CD14-positive monocyte (primary cell): Measurements from ENCODE around the gene C1QTNF7. TPM values are rescaled to one million over a fixed set of nuclear protein-coding genes. Genes with fewer than 3 reads are reported as not detected.

Experiments
- DNase-seq, 3 donors: peaks; one replicate each; pipeline ENCODE4 v3.0.0-alpha.2; 2011 to 2022
- H2AFZ ChIP-seq: 2 replicates; pipeline ENCODE4 v1.6.0; 2012; ENCODE audit warnings: mild to moderate bottlenecking, low read depth, low read length, inconsistent platforms; ENCODE audit not compliant: insufficient read depth, poor library complexity, severe bottlenecking
- H3K27ac ChIP-seq, 2 donors: 1 replicate in 1 of 2; 2 replicates in 1 of 2; pipeline ENCODE4 v1.5.1; 2012 to 2013; ENCODE audit warnings: low read length in 2 of 2, control low read depth in 1 of 2, inconsistent platforms in 1 of 2, low read depth in 1 of 2, mild to moderate bottlenecking in 1 of 2
- H3K27me3 ChIP-seq, 2 donors: one replicate each; pipeline versions ENCODE4 v1.6.0 to v1.6.1; 2011 to 2013; ENCODE audit warnings: low read length in 2 of 2; ENCODE audit not compliant: control insufficient read depth in 2 of 2, insufficient read depth in 2 of 2
- H3K36me3 ChIP-seq, 2 donors: replicated peaks in 1 of 2; 1 replicate in 1 of 2; 2 replicates in 1 of 2; pipeline versions ENCODE4 v1.5.1 to v1.6.1; 2012 to 2013; ENCODE audit warnings: low read length in 2 of 2, control low read depth in 1 of 2, inconsistent platforms in 1 of 2, mild to moderate bottlenecking in 1 of 2; ENCODE audit not compliant: insufficient read depth in 2 of 2, control insufficient read depth in 1 of 2
- H3K4me1 ChIP-seq, 2 donors: 1 replicate in 1 of 2; 2 replicates in 1 of 2; pipeline versions ENCODE4 v1.5.1 to v1.6.1; 2012 to 2013; ENCODE audit warnings: low read length in 2 of 2, control low read depth in 1 of 2, inconsistent platforms in 1 of 2, mild to moderate bottlenecking in 1 of 2, moderate library complexity in 1 of 2; ENCODE audit not compliant: insufficient read depth in 2 of 2, control insufficient read depth in 1 of 2
- H3K4me2 ChIP-seq: replicated peaks from 2 replicates; pipeline ENCODE3; 2012; ENCODE audit warnings: low read length, moderate library complexity, mild to moderate bottlenecking; ENCODE audit not compliant: poor library complexity, severe bottlenecking; ENCODE audit errors: extremely low read depth
- H3K4me3 ChIP-seq, 3 experiments: fragments of 200-600 bp in 1 of 3; sonication (generic) in 1 of 3; replicated peaks in 1 of 3; 1 replicate in 2 of 3; 2 replicates in 1 of 3; pipeline ENCODE4 v1.5.1; 2011 to 2013; ENCODE audit warnings: low read length in 3 of 3, mild to moderate bottlenecking in 3 of 3, control low read depth in 2 of 3, low read depth in 2 of 3, inconsistent platforms in 1 of 3, moderate library complexity in 1 of 3
- H3K79me2 ChIP-seq: 2 replicates; pipeline ENCODE4 v1.6.0; 2012; ENCODE audit warnings: mild to moderate bottlenecking, control low read depth, inconsistent platforms, low read length, moderate library complexity; ENCODE audit not compliant: insufficient read depth
- H3K9ac ChIP-seq: 2 replicates; pipeline ENCODE4 v1.6.0; 2017; ENCODE audit warnings: low read length, mild to moderate bottlenecking; ENCODE audit not compliant: insufficient read depth, poor library complexity, severe bottlenecking
- H3K9me3 ChIP-seq, 2 donors: replicated peaks in 1 of 2; 1 replicate in 1 of 2; 2 replicates in 1 of 2; pipeline versions ENCODE4 v1.5.1 to v1.6.1; 2012 to 2013; ENCODE audit warnings: low read length in 2 of 2, control low read depth in 1 of 2; ENCODE audit not compliant: control insufficient read depth in 1 of 2, insufficient read depth in 1 of 2
- H4K20me1 ChIP-seq: 2 replicates; pipeline ENCODE4 v1.6.0; 2012; ENCODE audit warnings: mild to moderate bottlenecking, low read length, control low read depth, moderate library complexity; ENCODE audit not compliant: insufficient read depth
- H3K27ac Mint-ChIP-seq, 7 donors: one replicate each; pipeline ENCODE4 v1.8.0; 2020; ENCODE audit warnings: mild to moderate bottlenecking in 7 of 7, mixed read lengths in 7 of 7, moderate library complexity in 6 of 7, inconsistent platforms in 2 of 7
- H3K27me3 Mint-ChIP-seq, 3 donors: one replicate each; pipeline ENCODE4 v1.8.0; 2021 to 2022; ENCODE audit warnings: low read depth in 3 of 3, mild to moderate bottlenecking in 3 of 3, mixed read lengths in 3 of 3, moderate library complexity in 3 of 3, inconsistent platforms in 1 of 3
- H3K36me3 Mint-ChIP-seq, 2 donors: one replicate each; pipeline ENCODE4 v1.8.0; 2020; ENCODE audit warnings: mixed read lengths in 2 of 2, inconsistent platforms in 1 of 2, mild to moderate bottlenecking in 1 of 2
- H3K4me1 Mint-ChIP-seq: one replicate; pipeline ENCODE4 v1.8.0; 2020; ENCODE audit warnings: mild to moderate bottlenecking, mixed read lengths
- H3K4me3 Mint-ChIP-seq, 2 donors: one replicate each; pipeline ENCODE4 v1.8.0; 2020; ENCODE audit warnings: mild to moderate bottlenecking in 2 of 2, mixed read lengths in 2 of 2, moderate library complexity in 1 of 2
- H3K9me3 Mint-ChIP-seq, 7 donors: one replicate each; pipeline ENCODE4 v1.8.0; 2020 to 2022; ENCODE audit warnings: mixed read lengths in 7 of 7, mild to moderate bottlenecking in 6 of 7, moderate library complexity in 6 of 7, inconsistent platforms in 2 of 7
- CTCF ChIP-seq: fragments of 200-600 bp; IDR thresholded peaks from one replicate; pipeline ENCODE4 v1.8.0; 2022; ENCODE audit warnings: antibody characterized with exemption, mild to moderate bottlenecking
- WGBS: methylation state at CpG from one replicate; pipeline ENCODE4 v1.1.5; 2013; ENCODE audit warnings: missing lambda C conversion rate; ENCODE audit not compliant: insufficient coverage; 5-methylcytosine and 5-hydroxymethylcytosine counted together
- intact Hi-C, 2 donors: fragments of 100-400 bp; cut with micrococcal nuclease; formaldehyde crosslinking; loops; one replicate each; pipeline versions ENCODE4 v1.15.0 to v1.15.1; 2023
- polyA plus RNA-seq, 3 donors: library from polyadenylated mRNA; depleted of rRNA in 1 of 3; unstranded in 2 of 3; stranded (reverse) in 1 of 3; fragments of 300-500 nt in 2 of 3; fragments of >200 nt in 1 of 3; fragmentation: Illumina TruSeq in 2 of 3; gene quantifications; 1 replicate in 2 of 3; 2 replicates in 1 of 3; pipeline ENCODE4 v1.2.3, GENCODE V29; 2012 to 2021

Gene C1QTNF7
- polyA plus RNA-seq, 3 donors, result not detected

- Histone ChIP-seq H3K4me3 (no peak overlapping the region), H3K9me3 (peaks cover 5 to 8% of the 10 kb centered on the region in 2 donors), H3K79me2 (no peaks in the 10 kb centered on the region), H3K27ac (no peak overlapping the region), H3K36me3 (no peaks in the 10 kb centered on the region), H3K4me2 (no peak overlapping the region), H3K4me1 (no peaks in the 10 kb centered on the region), H4K20me1 (no peaks in the 10 kb centered on the region), H2AFZ (no peak overlapping the region), H3K9ac (no peak overlapping the region), H3K27me3 (no peaks in the 10 kb centered on the region)
- no peaks in the 10 kb centered on the region for H3K4me1 Mint-ChIP-seq
- H3K4me3 Mint-ChIP-seq, result no peak overlapping the region
- intact Hi-C loops, result no loop called here
- peaks cover 8 to 23% (median 17%) of the 10 kb centered on the region in 7 donors for H3K9me3 Mint-ChIP-seq
- H3K36me3 Mint-ChIP-seq, result peaks cover 0 to 2% of the 10 kb centered on the region in 2 donors
- peaks cover 0 to 1% (median 0%) of the 10 kb centered on the region in 3 donors for H3K27me3 Mint-ChIP-seq
- DNase-seq, result no peak
- no peak overlapping the region for H3K27ac Mint-ChIP-seq
- no peak for TF ChIP-seq CTCF
- WGBS, result 93% methylated on average over 5 of the region's 6 CpGs
These were observed 61.0 kb downstream of the C1QTNF7 start for GRCh38 chr4:15488658-15489470.

GRCh38 chr4:15489551-15489950 is 61.7 kb downstream of the C1QTNF7 start:
- Histone ChIP-seq H3K4me3 (no peak overlapping the region), H3K9me3 (peaks cover 5 to 8% of the 10 kb centered on the region in 2 donors), H3K79me2 (no peaks in the 10 kb centered on the region), H3K4me2 (no peak overlapping the region), H3K9ac (no peak overlapping the region), H2AFZ (no peak overlapping the region), H3K27me3 (no peaks in the 10 kb centered on the region), H3K27ac (no peak overlapping the region), H3K4me1 (no peaks in the 10 kb centered on the region), H3K36me3 (no peaks in the 10 kb centered on the region), H4K20me1 (no peaks in the 10 kb centered on the region)
- Mint-ChIP-seq H3K4me3 (no peak overlapping the region), H3K27ac (no peak overlapping the region), H3K27me3 (no peaks in the 10 kb centered on the region), H3K9me3 (peaks cover 8 to 20% (median 17%) of the 10 kb centered on the region in 7 donors), H3K36me3 (peaks cover 0 to 2% of the 10 kb centered on the region in 2 donors), H3K4me1 (no peaks in the 10 kb centered on the region)
- intact Hi-C loops, result no loop called here
- TF ChIP-seq CTCF, result no peak
- 100% methylated on average over 2 of the region's 2 CpGs for WGBS
- DNase-seq, result no peak
